HG03103 (cell line): ENCODE results near the gene TGOLN2.
"Not testable (repeated sequence)": the region's sequence is repeated elsewhere in the genome, so short reads cannot be mapped to it uniquely, and the experiment has no call there.

Experiments
- ATAC-seq: cut with Tn5 transposase; IDR thresholded peaks from one replicate; pipeline ENCODE4 v1.9.1; 2021; ENCODE audit warnings: low read depth; ENCODE audit not compliant: unreplicated experiment

Gene TGOLN2

DNA sequence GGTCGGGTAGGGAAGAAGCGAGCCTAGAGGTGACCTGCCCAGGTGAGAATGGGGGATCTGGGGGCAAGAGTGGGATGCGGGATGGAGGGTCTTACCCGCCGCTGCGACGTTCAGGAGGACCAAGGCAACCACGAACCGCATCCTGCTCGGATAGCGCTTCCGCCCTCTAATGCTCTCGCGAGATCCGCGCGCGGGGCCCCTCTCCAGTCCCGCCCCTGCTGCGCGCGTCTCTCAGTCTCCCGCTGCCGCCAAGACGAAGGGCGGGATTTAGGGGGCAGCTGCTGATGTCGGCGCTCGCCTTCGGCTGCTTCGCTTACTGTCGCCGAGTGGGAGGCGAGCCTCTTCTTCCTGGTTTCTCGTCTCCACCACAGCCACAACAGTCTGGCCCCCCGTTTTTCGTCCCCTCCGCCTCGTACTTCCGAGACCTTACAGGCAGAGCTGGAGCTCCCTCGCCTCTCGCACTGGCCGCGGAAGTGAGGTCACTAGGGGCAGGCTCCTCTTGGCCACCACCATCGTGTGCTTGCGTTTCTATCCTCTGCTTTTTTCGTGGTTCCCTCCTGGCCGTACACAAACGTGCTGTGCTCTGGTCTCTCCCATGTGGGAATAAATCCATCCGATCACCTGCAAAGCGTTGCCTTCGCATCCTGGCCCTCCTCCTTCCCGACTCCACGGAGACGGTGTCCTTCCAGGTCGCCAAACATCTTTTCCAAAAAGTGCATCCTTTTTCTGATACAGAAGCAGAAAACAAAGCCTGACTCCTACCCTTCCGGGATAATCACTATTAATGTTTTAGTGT lies at the start of gene TGOLN2:
TGOLN2 (minus strand) TSS at position 168 of the 796 bp plus-strand sequence; CDS start at position 141, 27 bp downstream.
- peak; percentile 79 for ATAC-seq

DNA sequence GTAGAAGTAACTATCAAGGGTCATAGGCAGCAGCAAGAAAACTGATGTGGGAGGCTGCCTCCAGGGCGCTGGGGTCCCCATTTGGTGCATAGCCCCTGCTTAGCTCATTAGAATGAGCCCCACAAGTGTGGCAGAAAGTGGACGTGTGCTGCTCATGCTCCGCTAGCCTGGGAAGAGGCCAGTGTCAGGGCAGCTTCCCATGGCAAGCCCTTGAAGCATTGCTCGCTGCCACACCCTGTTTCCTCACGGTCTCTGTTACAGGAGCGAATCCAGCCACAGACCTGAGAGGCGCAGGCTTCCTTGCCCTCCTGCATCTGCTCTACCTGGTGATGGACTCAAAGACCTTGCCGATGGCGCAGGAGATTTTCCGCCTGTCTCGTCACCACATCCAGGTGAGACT lies 49.3 kb upstream of the TGOLN2 start:
- no peak for ATAC-seq

DNA sequence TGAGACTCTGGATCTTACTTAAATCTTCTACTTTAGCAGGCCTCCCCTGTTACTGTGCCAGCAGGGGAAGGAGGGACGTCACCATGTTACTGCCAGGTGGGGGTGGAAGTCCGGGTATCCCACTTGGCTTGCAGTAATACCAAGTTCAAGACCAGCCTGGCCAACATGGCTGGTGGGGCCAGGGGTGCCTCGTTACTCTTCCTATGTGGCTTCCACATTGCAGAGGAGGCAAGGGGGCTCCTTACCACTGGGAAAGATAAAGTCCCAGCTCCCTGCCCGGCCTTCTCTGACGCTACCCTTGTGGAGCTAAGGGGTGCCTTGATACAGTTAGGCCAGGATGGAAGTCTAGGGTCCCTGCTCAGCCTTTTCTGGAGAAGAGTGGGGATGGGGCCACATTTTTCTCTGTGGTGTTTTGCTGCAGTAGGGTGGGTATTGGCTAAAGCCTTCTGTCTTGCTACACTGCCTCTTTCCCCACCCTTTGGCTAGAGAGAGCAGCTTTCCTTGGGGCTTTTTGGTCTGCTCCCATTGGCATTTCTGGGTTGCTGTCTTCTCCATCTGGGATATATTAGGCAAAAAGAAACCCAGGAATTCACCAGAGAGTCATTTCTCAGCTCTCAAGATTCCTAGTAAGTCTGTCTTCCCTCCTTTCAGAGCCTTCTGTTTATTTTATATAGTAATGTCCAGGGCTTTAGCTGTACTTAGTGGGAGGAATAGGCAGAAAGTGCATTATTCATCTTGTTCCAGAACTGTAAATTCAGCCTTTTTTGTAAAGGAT lies 48.7 kb upstream of the TGOLN2 start:
- no peak for ATAC-seq

DNA sequence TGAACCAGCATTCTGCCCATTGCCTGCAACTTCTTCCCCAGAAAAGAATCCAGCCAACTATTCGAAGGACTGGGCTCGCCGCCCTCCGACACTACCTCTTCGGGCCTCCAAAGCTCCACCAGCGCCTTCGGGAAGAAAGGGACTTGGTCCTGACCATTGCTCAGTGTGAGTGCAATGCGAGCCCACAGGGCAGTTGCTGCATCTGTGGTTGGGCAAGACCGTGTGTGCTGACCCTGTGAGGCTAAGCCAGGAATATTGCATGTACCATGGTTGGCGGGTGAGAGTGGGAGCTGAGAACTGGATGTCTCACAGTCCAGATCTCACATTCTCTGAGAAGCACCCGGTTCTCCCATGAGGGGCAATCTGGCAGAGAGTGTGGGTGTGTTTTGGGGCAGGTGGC lies 43.3 kb upstream of the TGOLN2 start:
- ATAC-seq, result no peak

DNA sequence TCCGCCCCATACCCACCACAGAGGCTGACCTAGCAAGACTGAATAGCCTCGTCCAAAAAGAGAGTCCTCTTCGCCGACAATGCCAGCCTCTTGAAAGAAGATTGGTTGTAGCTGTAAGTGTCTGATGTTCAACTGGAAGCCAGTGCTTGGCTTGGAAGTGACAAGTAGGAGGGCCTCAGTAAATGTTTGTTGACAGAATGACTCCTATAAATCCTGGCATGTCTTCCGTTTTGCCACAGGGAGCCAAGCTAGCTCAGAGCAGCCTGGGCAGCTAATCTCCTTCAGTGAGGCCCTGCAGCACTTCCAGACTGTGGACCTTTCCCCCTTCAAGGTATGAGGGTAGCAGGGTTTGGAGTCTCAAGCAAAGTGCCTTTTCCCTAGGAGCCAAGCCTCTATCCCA lies 41.7 kb upstream of the TGOLN2 start:
- ATAC-seq, result no peak

DNA sequence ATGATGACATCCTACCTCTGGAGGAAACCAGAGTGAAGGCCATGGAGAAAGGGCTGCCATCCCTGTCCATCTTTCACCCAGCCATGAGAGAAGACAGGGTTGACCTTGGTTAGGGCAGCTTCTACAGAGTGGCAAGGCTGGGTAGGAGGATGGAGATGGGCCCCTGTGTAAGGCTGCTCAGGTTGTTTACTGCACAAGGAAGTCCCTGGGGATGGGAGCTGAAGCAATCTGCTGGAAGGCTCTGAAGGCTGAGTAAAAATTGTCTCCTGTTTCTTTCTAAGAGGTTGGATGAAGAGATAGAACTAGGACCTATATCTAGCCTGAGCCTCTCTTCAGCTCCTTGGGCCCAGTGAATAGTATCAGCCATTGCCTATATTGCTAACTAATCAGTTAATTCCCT lies 41.1 kb upstream of the TGOLN2 start:
- ATAC-seq, result no peak

DNA sequence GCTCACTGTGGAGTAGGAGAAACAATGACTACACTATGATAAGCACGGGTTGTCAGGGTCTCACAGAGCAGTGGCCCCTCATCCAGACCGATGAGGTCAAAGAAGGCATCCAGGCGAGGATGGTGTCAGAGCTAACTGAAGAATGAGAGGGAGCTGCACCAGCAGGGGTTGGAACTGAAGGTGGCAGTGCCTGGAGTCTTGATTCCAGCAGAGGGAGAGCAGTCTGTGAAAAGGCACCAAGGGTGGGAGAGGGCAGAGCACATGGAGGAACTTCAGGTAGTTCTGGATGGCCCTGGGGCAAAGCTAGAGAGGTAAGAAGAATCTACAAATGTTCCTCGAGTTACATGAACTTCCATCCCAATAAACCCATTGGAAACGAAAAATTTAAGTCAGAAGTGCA lies 39.4 kb upstream of the TGOLN2 start:
- ATAC-seq, result no peak

DNA sequence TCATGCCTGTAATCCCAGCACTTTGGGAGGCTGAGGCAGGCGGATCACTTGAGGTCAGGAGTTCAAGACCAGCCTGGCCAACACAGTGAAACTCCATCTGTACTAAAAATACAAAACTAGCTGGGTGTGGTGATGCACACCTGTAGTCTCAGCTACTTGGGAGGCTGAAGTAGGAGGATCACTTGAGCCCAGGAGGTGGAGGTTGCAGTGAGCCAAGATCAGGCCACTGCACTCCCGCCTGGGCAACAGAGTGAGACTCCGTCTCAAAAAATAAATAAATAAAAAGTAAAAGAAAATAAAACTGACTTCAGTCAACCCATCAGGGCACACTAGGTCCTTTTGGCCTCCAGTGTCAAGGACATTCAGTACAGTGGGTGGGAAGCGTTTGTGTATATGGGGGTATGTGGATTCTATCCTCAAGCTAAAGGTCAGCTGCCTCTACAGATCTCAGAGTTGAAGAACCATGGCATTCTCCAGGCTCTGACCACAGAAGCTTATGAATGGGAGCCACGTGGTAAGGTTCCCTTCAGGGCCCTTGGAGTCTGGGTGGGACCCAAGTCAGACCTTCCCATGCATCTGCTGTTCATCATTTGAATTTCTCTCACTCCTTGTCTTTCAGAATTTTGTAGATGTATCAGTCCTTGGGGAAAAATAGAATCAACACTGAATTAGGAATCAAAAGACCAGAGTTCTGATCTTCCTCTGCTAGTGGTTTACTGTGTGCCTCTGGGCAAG lies 35.0 kb upstream of the TGOLN2 start:
- not testable (repeated sequence) for ATAC-seq

DNA sequence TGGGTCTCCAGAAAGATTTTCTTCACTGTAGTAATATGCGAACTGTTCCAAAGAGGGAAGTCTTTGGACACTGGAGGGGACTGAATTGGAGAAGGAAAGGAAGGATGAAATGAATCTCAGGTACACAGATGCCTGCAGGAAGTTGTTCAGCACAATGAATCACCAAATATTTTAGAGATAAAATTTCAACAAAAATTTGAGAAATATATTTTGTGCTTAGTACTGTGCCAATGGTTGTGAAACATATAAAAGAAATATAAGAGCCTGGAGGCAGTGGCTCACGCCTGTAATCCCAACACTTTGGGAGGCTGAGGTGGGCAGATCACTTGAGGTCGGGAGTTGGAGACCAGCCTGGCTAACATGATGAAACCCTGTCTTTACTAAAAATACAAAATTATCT lies 29.9 kb upstream of the TGOLN2 start:
- ATAC-seq, result no peak

DNA sequence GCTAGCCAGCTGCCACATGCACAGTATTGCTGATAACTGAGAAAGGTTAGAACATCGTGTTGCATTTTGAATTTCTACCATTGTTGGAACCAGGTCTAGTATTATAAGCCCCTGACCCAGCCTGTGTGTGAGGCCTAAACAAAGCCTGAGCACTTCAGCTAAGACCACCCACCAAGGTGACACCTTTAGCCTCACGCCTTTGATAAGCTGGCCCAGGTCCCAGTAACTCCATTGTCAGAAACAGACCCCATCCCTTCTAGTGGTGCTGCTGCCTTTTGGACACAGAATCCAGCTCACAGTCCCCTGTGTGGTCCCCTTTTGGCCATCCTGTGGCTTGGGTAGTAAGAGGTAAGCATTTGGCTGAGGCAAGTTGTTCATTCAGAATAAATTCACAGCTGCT lies 28.4 kb upstream of the TGOLN2 start:
- ATAC-seq, result no peak

DNA sequence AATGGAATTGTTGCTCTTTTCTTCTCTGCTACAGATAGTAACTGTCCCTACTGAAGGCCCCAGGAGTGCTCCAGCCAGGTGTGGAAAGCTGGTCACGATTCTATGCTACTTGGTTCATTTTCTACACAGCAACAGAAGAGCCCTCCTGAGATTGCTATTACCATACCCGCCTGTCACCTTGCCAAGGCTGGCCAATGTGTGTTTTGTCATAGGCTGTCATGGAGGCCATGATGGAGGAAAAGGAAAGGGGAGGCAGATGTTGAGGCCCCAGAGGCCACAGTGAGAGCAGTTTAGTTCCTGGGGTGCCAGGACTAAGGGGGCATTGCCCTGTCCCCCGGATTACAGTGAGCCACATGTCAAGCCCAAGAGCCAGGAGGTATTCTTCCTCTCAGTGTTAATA lies 27.7 kb upstream of the TGOLN2 start:
- ATAC-seq, result no peak

DNA sequence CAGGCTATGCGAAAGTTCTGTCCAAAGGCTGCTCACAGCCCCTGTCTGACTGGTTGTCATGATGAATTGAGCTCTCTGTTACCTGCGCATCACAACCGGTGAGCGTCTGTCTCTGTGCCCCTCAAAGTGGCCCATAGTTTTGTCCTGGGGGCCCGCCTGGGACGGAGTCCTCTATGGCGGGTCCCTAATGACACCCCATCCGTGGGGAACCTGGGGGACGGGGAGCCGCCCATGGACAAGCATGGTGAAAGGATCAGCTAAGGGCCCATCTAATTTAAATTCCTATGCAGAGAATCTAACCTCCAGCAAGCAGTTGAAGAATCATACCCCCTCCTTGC lies 27.3 kb upstream of the TGOLN2 start:
- ATAC-seq, result no peak

DNA sequence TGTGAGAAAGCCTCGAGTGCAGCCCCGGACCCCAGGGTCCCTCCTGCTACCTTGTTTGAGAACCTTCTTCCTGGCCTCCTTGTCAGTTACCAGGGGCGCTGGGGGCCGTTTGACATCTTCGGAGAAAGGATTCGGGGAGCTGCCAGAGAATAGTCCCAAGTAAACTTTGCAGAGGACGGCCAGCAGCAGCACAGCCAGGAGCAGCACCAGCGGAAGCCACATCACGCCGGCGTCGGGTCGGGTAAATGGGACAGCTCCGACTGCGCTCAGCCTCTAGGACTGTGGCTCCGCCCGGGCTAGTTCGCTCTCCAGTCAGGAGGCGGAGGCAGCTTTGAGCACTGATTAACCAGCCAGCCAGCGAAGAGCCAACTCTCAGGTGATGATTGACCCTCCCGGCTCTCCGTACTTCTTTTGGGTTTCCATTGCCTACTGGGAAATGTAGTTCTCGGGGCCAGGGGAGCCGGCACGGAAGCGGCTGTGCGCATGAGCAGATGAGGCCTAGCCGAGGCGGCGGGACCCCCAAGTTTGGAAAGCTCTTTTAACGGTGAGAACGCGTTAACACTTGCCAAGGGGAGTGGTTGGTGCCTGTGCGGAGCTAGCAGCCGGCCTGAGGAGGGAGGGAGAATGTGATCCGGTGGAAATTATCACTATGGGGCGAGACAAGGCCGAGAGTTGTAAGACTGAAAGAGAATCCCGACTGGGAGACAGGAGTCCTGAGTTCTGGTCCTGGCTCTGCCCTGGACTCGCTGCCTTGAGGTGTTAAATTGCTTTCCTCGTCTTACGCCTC lies 26.7 kb upstream of the TGOLN2 start, which contains the start of the genes ELMOD3 and RETSAT:
ELMOD3 (plus strand) TSS at position 484 of the 787 bp plus-strand sequence. CDS start 2,430 bp downstream, outside the sequence.
RETSAT (minus strand) TSS at position 243 of the 787 bp plus-strand sequence; CDS start at position 222, 21 bp downstream.
- peak; percentile 94 for ATAC-seq

DNA sequence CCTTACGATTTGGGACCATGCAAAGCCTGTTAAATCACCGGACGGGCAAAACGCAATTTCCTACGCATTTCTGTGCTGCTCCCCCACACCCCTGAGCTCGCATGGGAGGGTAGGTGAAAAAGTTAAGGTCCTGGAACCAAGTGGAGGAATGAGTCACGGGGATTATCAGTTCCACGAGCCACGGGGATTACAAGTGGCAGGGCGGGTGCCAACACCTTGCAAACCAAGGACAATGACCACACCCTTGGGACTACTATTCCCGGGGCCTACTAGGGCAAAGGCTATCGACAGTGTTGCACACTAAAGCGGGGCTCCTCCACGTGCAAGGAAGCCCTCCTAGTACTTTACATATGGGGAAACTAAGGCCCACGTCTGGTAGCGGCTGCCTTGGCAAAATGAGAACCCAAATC lies 26.1 kb upstream of the TGOLN2 start:
- no peak for ATAC-seq

DNA sequence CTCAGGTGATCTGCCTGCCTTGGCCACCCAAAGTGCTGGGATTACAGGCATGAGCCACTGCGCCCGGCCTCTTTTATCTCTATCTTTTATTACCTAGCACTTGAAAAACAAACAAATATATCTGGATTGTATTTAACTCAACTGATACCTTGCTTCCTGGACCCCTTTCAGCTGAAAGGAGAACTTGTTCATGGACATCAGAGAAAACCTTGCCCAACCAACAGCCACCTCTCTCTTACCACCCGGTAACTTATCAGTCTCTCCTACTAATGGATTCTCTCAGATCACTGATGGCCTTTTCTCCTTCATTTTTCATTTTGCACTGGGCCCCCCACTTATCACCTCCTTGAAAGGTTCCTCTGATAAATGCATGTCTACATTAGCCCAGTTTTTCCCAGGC lies 19.8 kb upstream of the TGOLN2 start:
- ATAC-seq, result no peak

DNA sequence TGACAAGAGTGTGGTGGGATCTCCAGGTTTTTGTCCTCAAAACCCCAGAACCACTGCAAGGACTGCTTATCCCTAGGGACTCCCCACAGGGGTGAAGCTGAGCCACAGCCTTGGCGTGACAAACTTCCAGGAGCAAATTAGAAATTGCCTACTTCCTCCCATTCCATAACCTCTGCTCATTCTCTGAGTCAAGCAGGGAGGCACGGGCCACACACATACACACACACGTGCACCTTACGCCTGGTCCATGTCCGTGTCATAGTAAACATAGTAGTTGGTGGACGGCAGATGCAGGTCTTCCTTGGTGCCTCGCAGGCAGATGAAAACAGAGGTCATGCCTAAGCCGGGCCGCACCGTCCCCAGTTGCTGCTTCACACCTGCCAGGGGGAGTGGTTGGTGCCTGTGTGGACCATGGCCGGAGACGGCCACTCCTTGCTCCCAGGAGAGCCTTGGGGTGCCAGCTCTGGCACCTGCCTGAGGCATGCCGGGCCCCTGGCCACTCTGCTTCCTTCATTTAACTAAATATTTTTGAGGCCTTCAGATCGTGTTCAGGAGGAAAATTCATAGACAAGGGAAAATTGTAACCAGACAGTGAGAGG lies 16.7 kb upstream of the TGOLN2 start:
- no peak for ATAC-seq

DNA sequence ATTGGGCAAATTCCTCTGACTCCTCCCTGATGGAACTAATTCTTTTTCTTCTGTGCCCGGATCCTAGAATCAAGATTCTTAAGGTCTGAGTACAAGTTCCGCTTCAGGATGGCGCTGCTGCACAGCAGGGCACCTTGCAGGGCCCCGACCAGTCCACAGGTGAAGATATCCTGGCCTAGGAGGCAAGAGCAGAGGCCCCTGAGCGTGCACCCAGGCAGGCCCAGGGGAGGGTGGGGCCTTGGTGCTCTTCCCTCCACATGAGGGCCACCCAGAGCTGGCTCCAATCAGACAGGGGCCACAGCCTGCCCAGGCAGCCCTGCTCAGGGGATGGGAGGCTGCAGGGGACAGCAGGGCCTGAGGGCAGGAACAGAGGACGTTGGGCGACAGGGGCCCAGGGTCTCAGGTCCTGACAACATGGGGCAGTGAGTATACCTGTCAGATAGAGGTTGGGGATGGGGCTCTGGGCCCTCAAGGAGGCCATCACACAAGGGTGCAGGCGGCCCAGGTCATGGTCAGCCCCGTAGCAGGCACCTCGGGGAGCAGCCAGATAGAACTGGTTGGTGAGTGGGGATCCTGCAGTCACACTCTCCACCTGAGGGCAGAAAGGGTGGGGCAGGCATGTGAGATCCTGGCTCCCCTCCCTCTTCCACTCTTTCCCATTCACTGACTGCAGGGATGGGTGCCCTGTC lies 15.6 kb upstream of the TGOLN2 start:
- not testable (repeated sequence) for ATAC-seq

DNA sequence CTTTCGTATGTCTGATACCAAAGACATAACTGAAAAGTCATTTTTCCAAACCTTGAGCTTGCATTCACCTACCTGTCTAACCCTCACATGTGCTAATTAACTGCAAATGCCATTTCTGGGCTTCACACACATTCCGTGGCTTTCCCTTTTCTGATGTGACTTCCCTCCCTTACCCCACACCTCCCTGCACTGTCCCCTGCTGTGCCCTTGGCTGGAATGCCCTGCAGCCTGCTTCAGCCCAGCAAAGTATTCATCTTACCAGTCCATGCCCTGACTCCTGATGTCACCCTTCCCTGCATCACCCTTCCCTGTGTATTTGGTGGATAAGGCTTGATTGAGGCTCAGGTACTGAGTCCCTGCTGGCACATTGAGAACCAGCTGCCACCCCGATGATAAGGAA lies 14.4 kb upstream of the TGOLN2 start:
- ATAC-seq, result no peak

DNA sequence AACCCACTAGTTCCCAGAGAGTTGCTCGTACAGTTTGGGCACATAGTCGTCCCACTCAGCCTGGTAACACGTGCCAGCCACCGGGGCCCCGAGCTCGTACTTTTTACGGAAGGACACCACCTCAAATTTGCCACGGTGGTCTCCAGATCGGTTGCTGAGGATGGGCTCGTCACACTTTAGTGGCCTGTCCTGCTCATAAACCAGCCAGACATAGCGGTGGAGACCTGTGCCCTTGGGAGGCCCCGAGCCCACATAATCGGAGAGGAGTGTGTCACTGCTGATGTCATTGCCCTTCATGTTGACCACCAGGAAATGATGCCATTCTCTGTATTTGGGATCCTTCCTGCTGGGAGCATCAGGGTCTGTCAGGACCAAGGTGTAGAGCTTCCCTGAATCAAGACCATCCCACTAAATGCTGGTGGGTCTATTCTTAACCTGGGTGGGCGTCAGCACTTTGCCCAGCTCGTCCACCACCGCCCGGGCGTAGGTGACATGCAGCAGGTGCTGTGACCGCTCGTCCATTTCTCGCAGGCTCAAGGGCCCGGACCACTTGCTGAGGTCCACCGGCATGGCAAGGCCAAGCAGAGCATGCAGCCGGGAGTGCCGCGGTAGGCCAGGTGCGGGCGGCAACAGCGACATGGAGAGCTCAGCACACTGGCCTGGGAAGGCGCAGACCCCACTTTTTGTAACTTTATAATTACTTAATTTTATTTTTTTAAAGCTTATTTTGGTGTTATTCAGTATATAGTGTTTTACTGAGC lies 13.7 kb upstream of the TGOLN2 start:
- ATAC-seq, result no peak
